Central memory CD8-positive, alpha-beta T cell (primary cell): ENCODE results near the gene HOXD9.

Experiments
- ATAC-seq: fragments of 150-1000 bp; cut with Tn5 transposase; replicated peaks from 2 replicates; pipeline ENCODE4 v1.10.0; 2022; ENCODE audit warnings: mild to moderate bottlenecking, moderate FRiP score, moderate number of reproducible peaks; ENCODE audit not compliant: poor library complexity, severe bottlenecking; ENCODE audit errors: extremely low read depth
- DNase-seq, 2 donors: peaks; one replicate each; pipeline ENCODE4 v3.0.0; 2021; ENCODE audit warnings: low spot score in 2 of 2
- H3K27ac Mint-ChIP-seq: one replicate; pipeline ENCODE4 v1.8.0; 2022; ENCODE audit warnings: low read depth, mild to moderate bottlenecking, moderate library complexity, mixed read lengths
- H3K27me3 Mint-ChIP-seq: one replicate; pipeline ENCODE4 v1.8.0; 2022; ENCODE audit warnings: mixed read lengths
- H3K36me3 Mint-ChIP-seq: one replicate; pipeline ENCODE4 v1.8.0; 2022; ENCODE audit warnings: mild to moderate bottlenecking, moderate library complexity, mixed read lengths; ENCODE audit not compliant: insufficient read depth
- H3K4me1 Mint-ChIP-seq: one replicate; pipeline ENCODE4 v1.8.0; 2022; ENCODE audit warnings: mixed read lengths
- H3K4me3 Mint-ChIP-seq: one replicate; pipeline ENCODE4 v1.8.0; 2022; ENCODE audit warnings: mild to moderate bottlenecking, moderate library complexity, mixed read lengths
- H3K9me3 Mint-ChIP-seq: one replicate; pipeline ENCODE4 v1.8.0; 2022; ENCODE audit warnings: mixed read lengths

The HOXD9 gene

GRCh38 chr2:176160251-176160985, 37.9 kb downstream of the HOXD9 start:
- H3K27me3 Mint-ChIP-seq: peaks cover 100% of the 10 kb centered on the region
- ATAC-seq (no peak), DNase-seq (no peak)
- H3K27ac Mint-ChIP-seq: no peak overlapping the region
- peaks cover 23% of the 10 kb centered on the region for H3K36me3 Mint-ChIP-seq
- H3K4me3 Mint-ChIP-seq: no peak overlapping the region
- peaks cover 21% of the 10 kb centered on the region for H3K4me1 Mint-ChIP-seq
- no peaks in the 10 kb centered on the region for H3K9me3 Mint-ChIP-seq

GRCh38 chr2:176160986-176161824, 38.7 kb downstream of the HOXD9 start:
- Mint-ChIP-seq H3K27me3 (peaks cover 100% of the 10 kb centered on the region), H3K4me3 (no peak overlapping the region), H3K27ac (peak overlapping the region; percentile 10), H3K36me3 (peaks cover 24% of the 10 kb centered on the region), H3K4me1 (peaks cover 21% of the 10 kb centered on the region), H3K9me3 (no peaks in the 10 kb centered on the region)
- ATAC-seq (no peak), DNase-seq (no peak)

- H3K4me3 Mint-ChIP-seq: no peak overlapping the region
- peaks cover 100% of the 10 kb centered on the region for H3K27me3 Mint-ChIP-seq
- no peak for DNase-seq
- peaks cover 21% of the 10 kb centered on the region for H3K4me1 Mint-ChIP-seq
- no peaks in the 10 kb centered on the region for H3K9me3 Mint-ChIP-seq
- peaks cover 24% of the 10 kb centered on the region for H3K36me3 Mint-ChIP-seq
- ATAC-seq: no peak
- H3K27ac Mint-ChIP-seq: no peak overlapping the region
These were observed 39.5 kb downstream of the HOXD9 start for GRCh38 chr2:176161825-176162626.

GRCh38 chr2:176162911-176163671, 40.6 kb downstream of the HOXD9 start:
- no peak for ATAC-seq

GRCh38 chr2:176163672-176164056, 41.1 kb downstream of the HOXD9 start:
- H3K9me3 Mint-ChIP-seq: no peaks in the 10 kb centered on the region
- peaks cover 20% of the 10 kb centered on the region for H3K36me3 Mint-ChIP-seq
- H3K27ac Mint-ChIP-seq: peak overlapping the region; percentile 54
- H3K4me1 Mint-ChIP-seq: peaks cover 15% of the 10 kb centered on the region
- ATAC-seq (no peak), DNase-seq (no peak)
- no peak overlapping the region for H3K4me3 Mint-ChIP-seq
- H3K27me3 Mint-ChIP-seq: peaks cover 96% of the 10 kb centered on the region

More at GRCh38 chr2:176162911-176163671, 40.6 kb downstream of the HOXD9 start:
- no peaks in the 10 kb centered on the region for H3K9me3 Mint-ChIP-seq
- no peak overlapping the region for H3K4me3 Mint-ChIP-seq
- no peak for DNase-seq
- peaks cover 20% of the 10 kb centered on the region for H3K36me3 Mint-ChIP-seq
- H3K27ac Mint-ChIP-seq: no peak overlapping the region
- peaks cover 100% of the 10 kb centered on the region for H3K27me3 Mint-ChIP-seq
- H3K4me1 Mint-ChIP-seq: peaks cover 15% of the 10 kb centered on the region

- ATAC-seq (no peak), DNase-seq (no peak)
- peaks cover 15% of the 10 kb centered on the region for H3K4me1 Mint-ChIP-seq
- H3K27ac Mint-ChIP-seq: peak overlapping the region; percentile 54
- H3K9me3 Mint-ChIP-seq: no peaks in the 10 kb centered on the region
- H3K4me3 Mint-ChIP-seq: peak overlapping the region; percentile 8
- H3K36me3 Mint-ChIP-seq: peaks cover 19% of the 10 kb centered on the region
- H3K27me3 Mint-ChIP-seq: peaks cover 93% of the 10 kb centered on the region
These were observed 41.7 kb downstream of the HOXD9 start for GRCh38 chr2:176164201-176164600.

GRCh38 chr2:176164611-176165369, 42.3 kb downstream of the HOXD9 start:
- H3K4me1 Mint-ChIP-seq: peaks cover 15% of the 10 kb centered on the region
- peak overlapping the region; percentile 8 for H3K4me3 Mint-ChIP-seq
- peaks cover 17% of the 10 kb centered on the region for H3K36me3 Mint-ChIP-seq
- no peak for ATAC-seq
- peaks cover 93% of the 10 kb centered on the region for H3K27me3 Mint-ChIP-seq
- DNase-seq: no peak
- H3K27ac Mint-ChIP-seq: no peak overlapping the region
- H3K9me3 Mint-ChIP-seq: no peaks in the 10 kb centered on the region

GRCh38 chr2:176165370-176166050, 43.0 kb downstream of the HOXD9 start:
- peaks cover 93% of the 10 kb centered on the region for H3K27me3 Mint-ChIP-seq
- DNase-seq: no peak
- ATAC-seq: no peak
- peaks cover 17% of the 10 kb centered on the region for H3K36me3 Mint-ChIP-seq
- H3K27ac Mint-ChIP-seq: no peak overlapping the region
- no peak overlapping the region for H3K4me3 Mint-ChIP-seq
- H3K4me1 Mint-ChIP-seq: peaks cover 15% of the 10 kb centered on the region
- no peaks in the 10 kb centered on the region for H3K9me3 Mint-ChIP-seq

GRCh38 chr2:176166272-176166671, 43.8 kb downstream of the HOXD9 start:
- DNase-seq: no peak
- Mint-ChIP-seq H3K4me3 (no peak overlapping the region), H3K27ac (no peak overlapping the region), H3K36me3 (peaks cover 18% of the 10 kb centered on the region), H3K27me3 (peaks cover 93% of the 10 kb centered on the region), H3K4me1 (peaks cover 15% of the 10 kb centered on the region), H3K9me3 (no peaks in the 10 kb centered on the region)
- no peak for ATAC-seq

- Mint-ChIP-seq H3K36me3 (peaks cover 18% of the 10 kb centered on the region), H3K4me1 (peaks cover 15% of the 10 kb centered on the region), H3K4me3 (no peak overlapping the region), H3K9me3 (no peaks in the 10 kb centered on the region), H3K27me3 (peaks cover 93% of the 10 kb centered on the region), H3K27ac (no peak overlapping the region)
- no peak for DNase-seq
- ATAC-seq: no peak
These were observed 44.9 kb downstream of the HOXD9 start for GRCh38 chr2:176167398-176167797.

GRCh38 chr2:176169181-176169580, 46.7 kb downstream of the HOXD9 start:
- DNase-seq (no peak), ATAC-seq (no peak)
- Mint-ChIP-seq H3K27ac (no peak overlapping the region), H3K9me3 (no peaks in the 10 kb centered on the region), H3K27me3 (peaks cover 93% of the 10 kb centered on the region), H3K36me3 (peaks cover 9% of the 10 kb centered on the region), H3K4me1 (peaks cover 3% of the 10 kb centered on the region), H3K4me3 (no peak overlapping the region)
